GM12878 (cell line): ENCODE results near the gene CACNA1D. TPM values are rescaled to one million over a fixed set of nuclear protein-coding genes. Genes with fewer than 3 reads are reported as not detected.
A peak's percentile ranks its signal among the peaks of the same experiment; 100 is the strongest.

Experiments
- ATAC-seq: fragments of 200-7000 bp; cut with Tn5 transposase; 3 replicates; pipeline ENCODE4 v1.9.1; 2020; ENCODE audit warnings: mild to moderate bottlenecking, moderate library complexity
- BruUV-seq: library from RNA; stranded (reverse); fragments of 400-500 nt; replicated peaks from 2 replicates; lab custom pipeline; 2021; lab: Mats Ljungman, UMichigan
- CTCF ChIA-PET: fragments of 300-600 bp; sonication (Branson Sonifier 250); formaldehyde crosslinking; extraction: SDS; loops from one replicate; lab custom pipeline; 2021; ENCODE audit warnings: inconsistent platforms; lab: Yijun Ruan, JAX
- POLR2A ChIA-PET: fragments of 350-600 bp; formaldehyde crosslinking; extraction: SDS; loops from one replicate; lab custom pipeline; 2021; ENCODE audit warnings: inconsistent platforms; lab: Charles Lee
- RAD21 ChIA-PET: fragments of 300-600 bp; sonication (Branson Sonifier 250); formaldehyde crosslinking; loops from one replicate; lab custom pipeline; 2023; ENCODE audit warnings: antibody characterized with exemption; ENCODE audit not compliant: unreplicated experiment; lab: Charles Lee
- SMC1A ChIA-PET: fragments of 300-600 bp; sonication (Branson Sonifier 250); formaldehyde crosslinking; loops from one replicate; lab custom pipeline; 2023; ENCODE audit not compliant: unreplicated experiment, uncharacterized antibody; lab: Charles Lee
- DNase-seq: peaks from one replicate; pipeline ENCODE4 v3.0.0-alpha.2; 2011; ENCODE audit warnings: low read depth, low spot score
- FAIRE-seq: peaks from 3 replicates; lab custom pipeline; 2011; peaks lifted over from hg19 to GRCh38; lab: Jason Lieb, UNC
- H2AFZ ChIP-seq: 2 replicates; pipeline ENCODE4 v1.6.0; 2011; ENCODE audit warnings: low read depth, low read length, control low read depth; ENCODE audit not compliant: control insufficient read depth
- H3K27ac ChIP-seq: 2 replicates; pipeline ENCODE4 v1.5.1; 2011; ENCODE audit warnings: control low read depth; ENCODE audit not compliant: control insufficient read depth, insufficient read depth
- H3K27me3 ChIP-seq, 2 experiments: replicated peaks in 1 of 2; 2 replicates each; pipeline versions ENCODE4 v1.6.0 to v1.6.1; 2011; ENCODE audit warnings: low read length in 1 of 2; ENCODE audit not compliant: control insufficient read depth in 2 of 2, insufficient read depth in 2 of 2
- H3K36me3 ChIP-seq, 2 experiments: 2 replicates each; pipeline ENCODE4 v1.5.1; 2011; ENCODE audit warnings: low read length in 1 of 2; ENCODE audit not compliant: control insufficient read depth in 2 of 2, insufficient read depth in 2 of 2
- H3K4me1 ChIP-seq: 2 replicates; pipeline ENCODE4 v1.6.1; 2011; ENCODE audit warnings: mild to moderate bottlenecking, low read length, moderate library complexity, mixed read lengths; ENCODE audit not compliant: control insufficient read depth, insufficient read depth
- H3K4me2 ChIP-seq: 2 replicates; pipeline ENCODE4 v1.6.0; 2011; ENCODE audit warnings: control low read depth; ENCODE audit not compliant: control insufficient read depth, insufficient read depth
- H3K4me3 ChIP-seq: fragments of 200-600 bp; sonication (generic); 2 replicates; pipeline ENCODE4 v1.5.1; 2016
- H3K79me2 ChIP-seq: 2 replicates; pipeline ENCODE4 v1.6.0; 2011; ENCODE audit warnings: low read length; ENCODE audit not compliant: control insufficient read depth, insufficient read depth
- H3K9ac ChIP-seq: 2 replicates; pipeline ENCODE4 v1.8.0; 2011; ENCODE audit warnings: low read length, control low read depth, mixed read lengths; ENCODE audit not compliant: control insufficient read depth, insufficient read depth
- H3K9me3 ChIP-seq: replicated peaks from 3 replicates; pipeline ENCODE4 v1.5.1; 2011; ENCODE audit warnings: mild to moderate bottlenecking, low read length; ENCODE audit not compliant: control insufficient read depth, insufficient read depth
- H4K20me1 ChIP-seq: 2 replicates; pipeline ENCODE4 v1.6.0; 2011; ENCODE audit not compliant: control insufficient read depth, insufficient read depth
- REST ChIP-seq: IDR thresholded peaks from 2 replicates; pipeline ENCODE4 v1.6.1; 2012; ENCODE audit warnings: mild to moderate bottlenecking, low read depth, low read length
- SIX5 ChIP-seq: IDR thresholded peaks from 2 replicates; pipeline ENCODE4 v1.6.1; 2011; ENCODE audit warnings: mild to moderate bottlenecking, low read depth, low read length, moderate library complexity; ENCODE audit not compliant: severe bottlenecking
- WGBS: methylation state at CpG from one replicate; pipeline ENCODE4 v1.1.6; 2016; ENCODE audit warnings: low lambda C conversion rate; ENCODE audit not compliant: insufficient replicate concordance, insufficient coverage; ENCODE audit errors: missing lambda C conversion rate; 5-methylcytosine and 5-hydroxymethylcytosine counted together
- in situ Hi-C: fragments of 300-500 bp; cut with MboI; formaldehyde crosslinking; loops from 9 replicates; pipeline ENCODE4 v1.14.3; 2018; ENCODE audit warnings: mixed read lengths
- intact Hi-C: fragments of 100-400 bp; cut with micrococcal nuclease; formaldehyde crosslinking; loops from one replicate; pipeline ENCODE4 v1.14.2; 2022; ENCODE audit not compliant: unreplicated experiment
- polyA plus RNA-seq, 11 experiments: library from polyadenylated mRNA; depleted of rRNA in 4 of 11; unstranded in 6 of 11; stranded (reverse) in 5 of 11; fragments of >200 nt; fragmentation: Nextera tagmentation in 4 of 11; fragmentation: Illumina TruSeq in 1 of 11; extraction: Ambion mirVana in 4 of 11; extraction: Trizol in 1 of 11; gene quantifications; 1 replicate in 1 of 11; 2 replicates in 10 of 11; pipeline versions ENCODE4 v1.2.1 to v1.2.3, GENCODE V29; 2011 to 2016; ENCODE audit warnings: inconsistent platforms in 2 of 11, missing spikeins in 2 of 11, low read depth in 1 of 11
- total RNA-seq, 4 experiments: library from RNA; depleted of rRNA in 3 of 4; stranded (reverse); fragments of >200 nt in 3 of 4; fragmentation: Illumina TruSeq in 1 of 4; extraction: Trizol in 1 of 4; gene quantifications; 2 replicates each; pipeline versions ENCODE4 v1.2.1 to v1.2.3, GENCODE V29; 2013 to 2021

The CACNA1D gene
- total and polyA plus RNA-seq, 10 of the 15 experiments (the other 5 are each of a cell fraction or from before 2014, with no cell fraction given), result 0.21 to 24.4 (median 1.6) TPM

- Histone ChIP-seq H3K27ac (no peak overlapping the region), H3K4me2 (no peak overlapping the region), H3K79me2 (no peaks in the 10 kb centered on the region)
- RAD21 ChIA-PET, result no interaction called here
- SMC1A ChIA-PET, result interaction anchor here (0.8 to 3.2 kb wide), 5 partner anchors 14 to 180 kb away, joined by 3 to 21 read pairs (median 4); no protein-coding TSS in a partner anchor
- TF ChIP-seq SIX5 (no peak), REST (peak; percentile 40; the same call in 1 of the 2 replicates)
- TF ChIP-seq, all 136 proteins: peak for 1
- no peaks in the 10 kb centered on the region for H3K4me1 ChIP-seq
- no peaks in the 10 kb centered on the region for H4K20me1 ChIP-seq
- H3K4me3 ChIP-seq, result no peak overlapping the region
- ChIA-PET CTCF (interaction anchor here (0.6 to 3.1 kb wide), 5 partner anchors 20 to 241 kb away, joined by 3 to 20 read pairs (median 5); no protein-coding TSS in a partner anchor), POLR2A (interaction anchor here (1.2 kb wide), 1 partner anchor 46 kb away, joined by 3 read pairs; no protein-coding TSS in a partner anchor)
- no peaks in the 10 kb centered on the region for H3K36me3 ChIP-seq
- peaks cover 0 to 4% of the 10 kb centered on the region in 2 experiments; a peak in 2 of 4 replicates for H3K27me3 ChIP-seq
- WGBS, result 26% methylated on average over 5 of the region's 5 CpGs
- in situ Hi-C loops, result no loop called here
- no peak for ATAC-seq
- no peaks in the 10 kb centered on the region for H3K9me3 ChIP-seq
- BruUV-seq, result no TSS peak
- no peak for FAIRE-seq
- no peak overlapping the region for H2AFZ ChIP-seq
- H3K9ac ChIP-seq, result no peak overlapping the region
- intact Hi-C loops, result no loop called here
- DNase-seq, result no peak
Measured at GRCh38 chr3:53671192-53671960, 177.0 kb downstream of the CACNA1D start.
